IMR-90 (cell line): ENCODE measurements around the gene MEIS1. TPM values are rescaled to one million over a fixed set of nuclear protein-coding genes. Genes with fewer than 3 reads are reported as not detected.
"Not testable (repeated sequence)": the region's sequence is repeated elsewhere in the genome, so short reads cannot be mapped to it uniquely, and the experiment has no call there.

Source experiments
- ATAC-seq: fragments of 200-7000 bp; cut with Tn5 transposase; 2 replicates; pipeline ENCODE4 v1.9.1; 2020; ENCODE audit warnings: low read depth, mild to moderate bottlenecking, moderate library complexity
- BruUV-seq: library from RNA; stranded (reverse); fragments of 400-500 nt; replicated peaks from 2 replicates; lab custom pipeline; 2021; lab: Mats Ljungman, UMichigan
- CTCF ChIA-PET: fragments of 300-600 bp; formaldehyde crosslinking; extraction: SDS; loops from one replicate; lab custom pipeline; 2021; ENCODE audit warnings: antibody characterized with exemption; lab: Yijun Ruan, JAX
- POLR2A ChIA-PET: fragments of 300-600 bp; sonication (Branson Sonifier 250); formaldehyde crosslinking; loops from one replicate; lab custom pipeline; 2022; ENCODE audit warnings: antibody characterized with exemption; ENCODE audit not compliant: unreplicated experiment; lab: Charles Lee
- DNase-seq: peaks from one replicate; pipeline ENCODE4 v3.0.0; 2013
- H2AFZ ChIP-seq: replicated peaks from 2 replicates; pipeline ENCODE3; 2013; ENCODE audit warnings: low read length, mild to moderate bottlenecking; ENCODE audit not compliant: poor library complexity
- H2AK5ac ChIP-seq: 2 replicates; pipeline ENCODE4 v1.6.1; 2013; ENCODE audit warnings: low read depth, low read length, inconsistent platforms
- H2AK9ac ChIP-seq: replicated peaks from 2 replicates; pipeline ENCODE3; 2013; ENCODE audit warnings: mild to moderate bottlenecking, low read depth, low read length, moderate library complexity; ENCODE audit not compliant: poor library complexity
- H2BK120ac ChIP-seq: 2 replicates; pipeline ENCODE4 v1.6.1; 2013; ENCODE audit warnings: low read depth, low read length, inconsistent platforms
- H2BK15ac ChIP-seq: 3 replicates; pipeline ENCODE4 v1.6.1; 2013; ENCODE audit warnings: low read depth, low read length, inconsistent platforms
- H2BK20ac ChIP-seq: 2 replicates; pipeline ENCODE4 v1.6.1; 2013; ENCODE audit warnings: low read depth, mild to moderate bottlenecking, inconsistent platforms, low read length, moderate library complexity
- H2BK5ac ChIP-seq: 2 replicates; pipeline ENCODE4 v1.6.1; 2013; ENCODE audit warnings: mild to moderate bottlenecking, low read depth, low read length, inconsistent platforms; ENCODE audit not compliant: poor library complexity, severe bottlenecking
- H3K14ac ChIP-seq: replicated peaks from 2 replicates; pipeline ENCODE4 v1.6.1; 2013; ENCODE audit warnings: low read depth, low read length, inconsistent platforms
- H3K18ac ChIP-seq: 2 replicates; pipeline ENCODE4 v1.6.1; 2013; ENCODE audit warnings: low read depth, low read length, control low read depth
- H3K23ac ChIP-seq: 2 replicates; pipeline ENCODE4 v1.6.1; 2013; ENCODE audit warnings: low read depth, low read length, inconsistent platforms
- H3K27ac ChIP-seq: 2 replicates; pipeline ENCODE4 v1.5.1; 2013; ENCODE audit warnings: mild to moderate bottlenecking, control low read depth, low read length; ENCODE audit not compliant: insufficient read depth
- H3K27me3 ChIP-seq: 2 replicates; pipeline ENCODE4 v1.6.1; 2013; ENCODE audit warnings: low read length; ENCODE audit not compliant: control insufficient read depth, insufficient read depth
- H3K36me3 ChIP-seq: 2 replicates; pipeline ENCODE4 v1.6.1; 2013; ENCODE audit warnings: low read length, mixed read lengths; ENCODE audit not compliant: control insufficient read depth, insufficient read depth
- H3K4ac ChIP-seq: 2 replicates; pipeline ENCODE4 v1.6.1; 2013; ENCODE audit warnings: low read depth, low read length, inconsistent platforms
- H3K4me1 ChIP-seq: 2 replicates; pipeline ENCODE4 v1.6.1; 2013; ENCODE audit warnings: low read length, mixed read lengths; ENCODE audit not compliant: control insufficient read depth, insufficient read depth
- H3K4me2 ChIP-seq: 2 replicates; pipeline ENCODE4 v1.6.1; 2013; ENCODE audit warnings: low read depth, mild to moderate bottlenecking, control low read depth, low read length, moderate library complexity
- H3K4me3 ChIP-seq: 2 replicates; pipeline ENCODE4 v1.5.1; 2013; ENCODE audit warnings: low read depth, mild to moderate bottlenecking, control low read depth, low read length, moderate library complexity; ENCODE audit not compliant: insufficient read depth
- H3K56ac ChIP-seq: 2 replicates; pipeline ENCODE4 v1.6.1; 2013; ENCODE audit warnings: low read length, inconsistent platforms; ENCODE audit not compliant: insufficient read depth; ENCODE audit errors: extremely low read depth
- H3K79me1 ChIP-seq, 2 experiments: 2 replicates each; pipeline ENCODE4 v1.6.1; 2013; ENCODE audit warnings: low read length in 2 of 2, inconsistent platforms in 1 of 2, low read depth in 1 of 2
- H3K9ac ChIP-seq: 2 replicates; pipeline ENCODE4 v1.6.1; 2013; ENCODE audit warnings: low read depth, low read length, control low read depth
- H3K9me1 ChIP-seq: 2 replicates; pipeline ENCODE4 v1.6.1; 2013; ENCODE audit warnings: low read length, inconsistent platforms; ENCODE audit not compliant: insufficient read depth
- H3K9me3 ChIP-seq: 2 replicates; pipeline ENCODE4 v1.6.1; 2013; ENCODE audit warnings: low read length; ENCODE audit not compliant: control insufficient read depth, insufficient read depth
- H4K20me1 ChIP-seq: 2 replicates; pipeline ENCODE4 v1.6.1; 2013; ENCODE audit warnings: low read length, inconsistent platforms; ENCODE audit not compliant: insufficient read depth
- H4K5ac ChIP-seq: 2 replicates; pipeline ENCODE4 v1.6.1; 2013; ENCODE audit warnings: mild to moderate bottlenecking, low read depth, low read length, control low read depth
- H4K8ac ChIP-seq, 2 experiments: 2 replicates each; pipeline ENCODE4 v1.6.1; 2013; ENCODE audit warnings: low read depth in 2 of 2, low read length in 2 of 2, control low read depth in 1 of 2, inconsistent platforms in 1 of 2
- H4K91ac ChIP-seq: 2 replicates; pipeline ENCODE4 v1.6.1; 2013; ENCODE audit warnings: low read depth, low read length, inconsistent platforms; ENCODE audit not compliant: insufficient read depth
- BHLHE40 ChIP-seq: fragments of 150-350 bp; IDR thresholded peaks from 2 replicates; pipeline ENCODE4 v1.6.1; 2016; ENCODE audit warnings: mild to moderate bottlenecking, low read depth, low read length
- CEBPB ChIP-seq: IDR thresholded peaks from 2 replicates; pipeline ENCODE4 v1.6.1; 2012; ENCODE audit warnings: low read depth, low read length, improper control_type of control experiment
- MAFK ChIP-seq: IDR thresholded peaks from 2 replicates; pipeline ENCODE4 v1.6.1; 2012; ENCODE audit warnings: low read depth, low read length, improper control_type of control experiment
- NFE2L2 ChIP-seq: fragments of 150-350 bp; IDR thresholded peaks from 2 replicates; pipeline ENCODE4 v1.6.1; 2016; ENCODE audit warnings: low read depth, mild to moderate bottlenecking, low read length
- POLR2A ChIP-seq: IDR thresholded peaks from 2 replicates; pipeline ENCODE4 v1.6.1; 2012; ENCODE audit warnings: mild to moderate bottlenecking, low read depth, low read length
- WGBS, 2 experiments: methylation state at CpG; one replicate each; pipeline versions ENCODE4 v1.1.5 to v1.1.7; 2013; ENCODE audit warnings: missing lambda C conversion rate in 2 of 2; ENCODE audit not compliant: insufficient read length in 1 of 2; ENCODE audit errors: extremely low coverage in 2 of 2; 5-methylcytosine and 5-hydroxymethylcytosine counted together
- dilution Hi-C: fragments of 300-500 bp; cut with HindIII; formaldehyde crosslinking; loops from one replicate; pipeline ENCODE4 v1.14.3; 2018; ENCODE audit warnings: low sequenced_read_pairs; ENCODE audit not compliant: unreplicated experiment
- in situ Hi-C: fragments of 300-500 bp; cut with MboI; formaldehyde crosslinking; loops from 3 replicates; pipeline ENCODE4 v1.14.3; 2019; ENCODE audit warnings: low sequenced_read_pairs, inconsistent platforms, mixed read lengths
- intact Hi-C: fragments of 100-400 bp; cut with micrococcal nuclease; formaldehyde crosslinking; loops from 2 replicates; pipeline ENCODE4 v1.10.0; 2022
- polyA plus RNA-seq, 3 experiments: library from polyadenylated mRNA; depleted of rRNA; stranded (reverse); fragments of >200 nt; gene quantifications; 2 replicates each; pipeline ENCODE4 v1.2.3, GENCODE V29; 2012; ENCODE audit warnings: low replicate concordance in 1 of 3
- total RNA-seq: library from RNA; depleted of rRNA; stranded (reverse); fragments of >200 nt; gene quantifications from 2 replicates; pipeline ENCODE4 v1.2.3, GENCODE V29; 2012
- TF ChIP-seq, protein P1 (sequence below): fragments of 150-350 bp; IDR thresholded peaks from 2 replicates; pipeline ENCODE4 v1.6.1; 2016; ENCODE audit warnings: low read depth, mild to moderate bottlenecking, low read length, moderate library complexity, borderline replicate concordance

The MEIS1 gene
- total and polyA plus RNA-seq, 2 of the 4 experiments (the other 2 are of a cell fraction) = 54.4 to 157 TPM

DNA sequence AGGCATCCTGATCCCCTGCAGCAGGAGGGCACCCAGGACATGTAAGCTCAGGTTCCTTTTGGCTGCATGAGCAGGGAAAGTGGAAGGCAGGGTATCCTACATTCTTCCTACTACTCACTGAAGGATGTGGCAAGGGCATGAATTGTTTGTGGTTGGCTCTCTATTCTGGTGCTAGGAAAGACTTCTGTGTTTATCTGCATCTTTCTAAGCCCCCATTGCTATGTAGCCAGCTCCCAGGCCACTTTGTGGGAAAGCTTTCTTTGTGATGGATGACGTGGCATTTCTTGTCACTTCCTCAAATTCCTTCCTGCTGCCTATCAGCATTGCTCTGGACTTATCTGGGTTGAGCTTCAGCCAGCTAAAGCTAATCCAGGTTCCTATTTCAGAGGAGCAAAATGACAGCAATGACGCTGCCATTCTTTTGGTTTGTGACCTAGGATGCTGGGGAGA is 46.2 kb downstream of the MEIS1 start:
- no peak overlapping the region for H3K4me3 ChIP-seq
- DNase-seq = peak; percentile 84
- peak overlapping the region; percentile 26; the same call in 1 of the 2 replicates for H3K27ac ChIP-seq
- TF ChIP-seq MAFK (peak; percentile 33; the same call in 1 of the 2 replicates), BHLHE40 (no peak), CEBPB (peak; percentile 45; the same call in 1 of the 2 replicates), NFE2L2 (peak; percentile 85), POLR2A (no peak)
- TF ChIP-seq, protein P1, sequence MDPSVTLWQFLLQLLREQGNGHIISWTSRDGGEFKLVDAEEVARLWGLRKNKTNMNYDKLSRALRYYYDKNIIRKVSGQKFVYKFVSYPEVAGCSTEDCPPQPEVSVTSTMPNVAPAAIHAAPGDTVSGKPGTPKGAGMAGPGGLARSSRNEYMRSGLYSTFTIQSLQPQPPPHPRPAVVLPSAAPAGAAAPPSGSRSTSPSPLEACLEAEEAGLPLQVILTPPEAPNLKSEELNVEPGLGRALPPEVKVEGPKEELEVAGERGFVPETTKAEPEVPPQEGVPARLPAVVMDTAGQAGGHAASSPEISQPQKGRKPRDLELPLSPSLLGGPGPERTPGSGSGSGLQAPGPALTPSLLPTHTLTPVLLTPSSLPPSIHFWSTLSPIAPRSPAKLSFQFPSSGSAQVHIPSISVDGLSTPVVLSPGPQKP = no peak
- peak; percentile 63 for ATAC-seq
- no peak overlapping the region for H2AK5ac ChIP-seq
- H3K36me3 ChIP-seq = peaks cover 44% of the 10 kb centered on the region
- dilution Hi-C loops (no loop called here), intact Hi-C loops (no loop called here), in situ Hi-C loops (no loop called here)
- H3K27me3 ChIP-seq = no peaks in the 10 kb centered on the region
- H3K56ac ChIP-seq = no peak overlapping the region
- no peak overlapping the region for H3K18ac ChIP-seq
- H3K9me1 ChIP-seq = peaks cover 28% of the 10 kb centered on the region
- H3K9me3 ChIP-seq = no peaks in the 10 kb centered on the region
- no CpG with 5 or more reads among the region's 2 CpGs for WGBS, 2 experiments
- no peak overlapping the region for H4K8ac ChIP-seq
- peak overlapping the region; percentile 18 for H2BK5ac ChIP-seq
- H2BK15ac ChIP-seq = no peak overlapping the region
- no peak overlapping the region for H2BK20ac ChIP-seq
- ChIA-PET CTCF (no interaction called here), POLR2A (no interaction called here)
- peak overlapping the region; percentile 59; the same call in 1 of the 2 replicates for H3K23ac ChIP-seq
- BruUV-seq = no TSS peak
- H3K4me2 ChIP-seq = peak overlapping the region; percentile 21; the same call in 1 of the 2 replicates
- H2BK120ac ChIP-seq = no peak overlapping the region
- H4K5ac ChIP-seq = no peak overlapping the region
- no peak overlapping the region for H2AK9ac ChIP-seq
- H3K14ac ChIP-seq = no peak overlapping the region
- peaks cover 29 to 71% of the 10 kb centered on the region in 2 experiments for H3K79me1 ChIP-seq
- no peak overlapping the region for H2AFZ ChIP-seq
- H4K91ac ChIP-seq = no peak overlapping the region
- peak overlapping the region; percentile 12; the same call in 1 of the 2 replicates for H3K4ac ChIP-seq
- peaks cover 94% of the 10 kb centered on the region for H4K20me1 ChIP-seq
- H3K4me1 ChIP-seq = peaks cover 18% of the 10 kb centered on the region
- H3K9ac ChIP-seq = no peak overlapping the region

DNA sequence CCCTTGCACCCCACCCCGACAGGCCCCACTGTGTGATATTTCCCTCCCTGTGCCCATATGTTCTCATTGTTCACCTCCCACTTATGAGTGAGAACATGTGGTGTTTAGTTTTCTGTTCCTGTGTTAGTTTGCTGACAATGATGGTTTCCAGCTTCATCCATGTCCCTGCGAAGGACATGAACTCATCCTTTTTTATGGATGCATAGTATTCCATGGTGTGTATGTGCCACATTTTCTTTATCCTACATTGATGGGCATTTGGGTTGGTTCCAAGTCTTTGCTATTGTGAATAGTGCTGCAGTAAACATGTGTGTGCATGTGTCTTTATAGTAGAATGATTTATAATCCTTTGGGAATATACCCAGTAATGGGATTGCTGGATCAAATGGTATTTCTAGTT is 50.3 kb downstream of the MEIS1 start:
- intact Hi-C loops, CTCF ChIA-PET: not testable (repeated sequence)

More for the DNA sequence above, 50.3 kb downstream of the MEIS1 start:
- H3K4me3 ChIP-seq, H3K14ac ChIP-seq, H4K91ac ChIP-seq, H2AFZ ChIP-seq, H3K23ac ChIP-seq, H3K9me3 ChIP-seq, DNase-seq, H3K18ac ChIP-seq, H2BK5ac ChIP-seq, H3K56ac ChIP-seq, H3K27ac ChIP-seq, H2BK20ac ChIP-seq, H3K27me3 ChIP-seq, BruUV-seq, H2AK9ac ChIP-seq, H2BK15ac ChIP-seq, ATAC-seq, in situ Hi-C loops, H3K9ac ChIP-seq, H4K5ac ChIP-seq, dilution Hi-C loops, H3K4me2 ChIP-seq, POLR2A ChIA-PET, H2BK120ac ChIP-seq, H3K4ac ChIP-seq, H4K8ac ChIP-seq, H2AK5ac ChIP-seq: not testable (repeated sequence)
- WGBS, 2 experiments = no CpG with 5 or more reads among the region's 2 CpGs
- H3K9me1 ChIP-seq = peaks cover 17% of the 10 kb centered on the region
- H3K36me3 ChIP-seq = peaks cover 36% of the 10 kb centered on the region
- H3K4me1 ChIP-seq = peaks cover 14% of the 10 kb centered on the region
- peaks cover 89% of the 10 kb centered on the region for H4K20me1 ChIP-seq
- H3K79me1 ChIP-seq = peaks cover 11 to 56% of the 10 kb centered on the region in 2 experiments; a peak in 3 of 4 replicates
